Endothelial cell (in vitro differentiated cells): ENCODE data around the gene DHFR2. TPM values are rescaled to one million over a fixed set of nuclear protein-coding genes. Genes with fewer than 3 reads are reported as not detected.

ENCODE experiments used
- DNase-seq: peaks from one replicate; pipeline ENCODE4 v3.0.0; 2021; ENCODE audit warnings: low spot score
- H3K27ac Mint-ChIP-seq: one replicate; pipeline ENCODE4 v1.8.0; 2021; ENCODE audit warnings: mixed read lengths, inconsistent platforms; ENCODE audit not compliant: unreplicated experiment
- H3K27me3 Mint-ChIP-seq: one replicate; pipeline ENCODE4 v1.8.0; 2021; ENCODE audit warnings: mild to moderate bottlenecking, moderate library complexity, mixed read lengths, inconsistent platforms; ENCODE audit not compliant: unreplicated experiment
- H3K36me3 Mint-ChIP-seq: one replicate; pipeline ENCODE4 v1.8.0; 2021; ENCODE audit warnings: mild to moderate bottlenecking, low read depth, mixed read lengths, inconsistent platforms; ENCODE audit not compliant: unreplicated experiment
- H3K4me1 Mint-ChIP-seq: one replicate; pipeline ENCODE4 v1.8.0; 2021; ENCODE audit warnings: mild to moderate bottlenecking, mixed read lengths, inconsistent platforms; ENCODE audit not compliant: unreplicated experiment
- H3K4me3 Mint-ChIP-seq: one replicate; pipeline ENCODE4 v1.8.0; 2021; ENCODE audit warnings: mild to moderate bottlenecking, mixed read lengths, inconsistent platforms; ENCODE audit not compliant: unreplicated experiment
- H3K9me3 Mint-ChIP-seq: one replicate; pipeline ENCODE4 v1.8.0; 2021; ENCODE audit warnings: mixed read lengths, inconsistent platforms; ENCODE audit not compliant: unreplicated experiment
- CTCF ChIP-seq: fragments of 200-600 bp; sonication (generic); IDR thresholded peaks from one replicate; pipeline ENCODE4 v1.5.0; 2021; ENCODE audit warnings: antibody characterized with exemption; ENCODE audit not compliant: unreplicated experiment
- total RNA-seq: library from RNA; stranded (reverse); fragmentation: NEBNext Ultra II Directional; extraction: Animal tissue kit (Norgen Biotek cat#: 25700); gene quantifications from one replicate; pipeline ENCODE4 v1.2.1, GENCODE V29; 2021; ENCODE audit not compliant: unreplicated experiment

DHFR2 gene
- total RNA-seq, 1 donor from 2014 or later: 1.9 TPM

DNA sequence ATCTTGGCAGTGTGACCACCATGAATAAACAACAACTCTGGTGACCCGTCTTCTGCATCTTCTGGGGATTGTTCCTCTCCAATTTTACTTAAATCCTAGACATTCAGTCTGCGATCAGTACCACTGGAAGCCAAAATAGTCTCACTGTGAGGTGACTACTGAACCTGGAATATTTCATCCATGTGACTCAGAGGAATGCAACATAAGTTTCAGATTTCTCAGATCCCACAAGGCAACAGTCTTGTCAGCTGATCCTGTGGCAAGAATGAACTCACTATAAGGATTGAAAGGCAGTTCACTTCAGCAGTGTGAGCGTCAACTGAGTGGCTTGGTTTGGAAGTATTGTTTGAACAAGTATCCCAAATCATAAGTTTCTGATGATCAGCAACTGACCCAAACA, 13.3 kb upstream of the DHFR2 start:
- Mint-ChIP-seq H3K27me3 (peaks cover 5% of the 10 kb centered on the region), H3K4me3 (no peak overlapping the region), H3K4me1 (peaks cover 9% of the 10 kb centered on the region), H3K36me3 (peaks cover 9% of the 10 kb centered on the region), H3K9me3 (no peaks in the 10 kb centered on the region), H3K27ac (no peak overlapping the region)
- no peak for TF ChIP-seq CTCF
- no peak for DNase-seq

DNA sequence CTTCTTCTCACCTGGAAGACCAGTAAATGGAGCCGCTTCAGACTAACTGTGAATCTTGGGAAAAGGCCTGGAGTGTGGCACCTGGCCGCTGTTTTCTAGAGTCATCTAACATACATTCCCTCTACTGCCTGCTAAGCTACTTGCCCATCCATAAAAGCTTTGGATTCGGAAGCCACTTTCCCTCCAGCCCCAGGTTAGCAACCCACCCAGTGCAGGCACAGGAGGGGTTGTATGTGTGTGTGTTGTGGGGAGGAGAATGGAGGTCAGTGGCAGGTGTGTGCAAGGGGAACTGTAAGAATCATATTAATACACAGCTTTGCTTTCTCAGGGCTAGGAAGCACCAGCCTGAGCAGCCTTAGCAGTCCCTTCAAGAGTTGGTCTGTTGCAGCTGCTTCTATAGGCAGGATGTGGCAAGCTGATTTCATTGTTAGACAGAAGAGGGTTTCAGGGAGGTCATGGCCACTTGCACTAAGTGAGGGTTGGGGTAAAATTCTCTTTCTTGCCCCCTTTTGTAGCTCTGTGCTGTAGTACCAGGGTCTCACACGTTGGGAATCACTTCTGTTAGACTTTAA, 9.1 kb upstream of the DHFR2 start:
- TF ChIP-seq CTCF: no peak
- Mint-ChIP-seq H3K27me3 (peaks cover 6% of the 10 kb centered on the region), H3K4me1 (peaks cover 9% of the 10 kb centered on the region), H3K9me3 (no peaks in the 10 kb centered on the region), H3K27ac (no peak overlapping the region), H3K4me3 (no peak overlapping the region), H3K36me3 (peaks cover 19% of the 10 kb centered on the region)
- DNase-seq: no peak

DNA sequence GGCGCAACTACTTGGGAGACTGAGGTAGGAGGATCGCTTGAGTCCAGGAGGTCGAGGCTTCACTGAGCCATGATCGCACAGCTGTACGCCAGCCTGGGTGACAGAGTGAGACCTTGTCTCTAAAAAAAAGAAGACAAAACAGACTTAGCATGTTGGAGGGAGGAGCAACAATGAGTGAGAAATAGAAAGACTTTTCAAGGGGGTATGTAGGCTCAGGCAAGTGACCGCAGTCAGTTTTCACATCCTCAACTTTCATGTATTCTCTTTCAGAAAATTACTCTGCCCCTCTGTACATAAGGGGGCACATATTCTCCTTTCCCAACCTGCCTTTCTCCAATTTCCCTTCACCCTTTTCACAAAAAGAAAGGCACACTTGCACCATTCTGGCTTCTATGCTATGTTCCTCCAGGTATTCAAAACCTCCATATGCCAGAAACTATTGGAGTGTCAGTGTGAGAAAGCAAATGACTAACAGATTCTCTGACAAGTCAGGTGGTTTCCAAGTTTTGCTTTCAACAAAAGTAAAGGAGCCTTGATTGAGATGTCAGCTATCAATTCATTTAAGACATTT, 7.7 kb upstream of the DHFR2 start:
- no peak overlapping the region for H3K27ac Mint-ChIP-seq
- H3K4me3 Mint-ChIP-seq: no peak overlapping the region
- H3K9me3 Mint-ChIP-seq: no peaks in the 10 kb centered on the region

DNA sequence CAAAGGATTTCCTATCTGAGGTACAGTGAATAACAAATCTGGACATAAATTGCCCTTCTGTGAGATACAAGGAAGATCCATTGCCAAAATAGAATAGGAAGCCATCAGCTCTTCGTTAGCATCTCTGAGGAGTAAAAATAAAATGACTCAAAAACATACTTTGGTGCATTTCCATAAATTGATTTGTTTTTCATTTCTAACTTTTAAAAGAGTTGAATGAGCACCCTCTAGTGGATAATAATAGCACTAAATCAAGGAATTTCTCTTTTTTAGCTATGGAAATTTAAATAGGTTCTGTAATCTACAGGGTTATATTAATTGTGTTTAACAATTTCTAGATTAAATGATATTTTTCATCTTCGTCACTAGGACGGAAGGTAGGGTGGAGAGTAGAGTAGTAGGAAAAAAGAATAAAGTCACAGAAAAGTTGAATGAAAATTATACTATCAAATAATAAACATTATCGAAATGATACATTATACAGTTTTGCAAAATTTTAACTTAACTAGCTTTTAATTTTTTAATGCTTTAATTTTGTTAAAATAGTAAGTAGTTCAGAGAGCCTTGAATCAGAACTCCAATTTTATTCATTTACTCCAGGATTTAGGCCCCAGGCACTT, 6.6 kb upstream of the DHFR2 start:
- peaks cover 4% of the 10 kb centered on the region for H3K4me1 Mint-ChIP-seq
- no peak overlapping the region for H3K27ac Mint-ChIP-seq
- peak; percentile 59 for TF ChIP-seq CTCF
- peaks cover 4% of the 10 kb centered on the region for H3K27me3 Mint-ChIP-seq
- H3K36me3 Mint-ChIP-seq: peaks cover 26% of the 10 kb centered on the region
- no peaks in the 10 kb centered on the region for H3K9me3 Mint-ChIP-seq
- no peak for DNase-seq
- no peak overlapping the region for H3K4me3 Mint-ChIP-seq

More for the DNA sequence above, 7.7 kb upstream of the DHFR2 start:
- DNase-seq: no peak
- Mint-ChIP-seq H3K4me1 (peaks cover 9% of the 10 kb centered on the region), H3K36me3 (peaks cover 26% of the 10 kb centered on the region), H3K27me3 (peaks cover 6% of the 10 kb centered on the region)
- TF ChIP-seq CTCF: no peak
